ENCODE measurements around the gene NUP155. TPM values are rescaled to one million over a fixed set of nuclear protein-coding genes. Genes with fewer than 3 reads are reported as not detected.
"Not testable (repeated sequence)": the region's sequence is repeated elsewhere in the genome, so short reads cannot be mapped to it uniquely, and the experiment has no call there.

Gene NUP155
- total RNA-seq, result 11.1 TPM
- long read RNA-seq, full-length matches to known transcripts, result 12 of 16 reads
- long read RNA-seq, partial matches to known transcripts, result 2 of 16 reads
- long read RNA-seq, other reads (novel, unspliced or antisense), result 2 of 16 reads

DNA sequence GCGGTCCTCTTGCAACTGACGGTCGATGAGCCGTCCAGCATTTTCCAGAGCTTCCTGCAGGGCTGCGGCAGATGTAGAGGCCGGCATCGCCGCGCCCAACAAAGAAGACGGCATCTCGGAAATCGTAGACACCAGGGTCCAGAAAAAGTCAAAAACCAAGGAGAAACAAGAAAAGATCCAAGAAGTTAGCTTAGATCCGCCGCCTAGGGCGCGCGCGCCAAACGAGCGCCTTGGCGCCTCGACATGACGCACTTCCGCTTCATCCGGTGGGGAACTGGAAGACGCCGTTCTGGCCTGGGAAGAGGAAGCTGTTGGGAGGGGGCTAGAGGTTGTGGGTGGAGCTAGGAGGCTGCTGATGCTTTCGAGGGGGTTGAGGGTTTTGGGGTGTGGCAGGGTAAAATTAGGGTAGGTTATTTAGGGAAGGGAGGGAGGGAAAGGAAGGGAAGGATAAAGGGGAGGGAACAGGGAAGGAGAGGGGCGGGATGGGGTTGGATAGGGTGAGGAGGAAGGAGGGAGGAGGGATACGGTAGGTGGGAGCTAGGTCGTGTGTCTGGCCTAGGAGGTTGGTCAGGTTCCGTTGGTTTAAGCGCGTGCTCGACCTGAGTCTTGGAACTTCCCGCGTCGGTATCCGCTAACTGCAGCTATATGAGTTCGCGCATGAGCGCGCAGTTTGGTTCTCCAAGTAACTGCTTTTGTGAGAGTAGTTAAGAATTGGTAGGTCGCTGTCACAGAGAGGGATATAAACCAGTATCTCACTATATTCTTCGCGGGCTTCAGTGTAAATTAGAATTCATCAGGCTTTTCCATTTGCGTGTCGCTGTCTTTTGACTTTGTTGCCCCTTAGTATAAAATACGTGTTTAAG, at the start of gene NUP155:
Gene NUP155 (minus strand): TSS at position 243 of the 863 bp plus-strand sequence. CDS start 129 bp downstream, at position 114.
- intact Hi-C loops (cut with micrococcal nuclease), result no loop called here
- DNase-seq, result peak; percentile 93
- peak; percentile 99 for ATAC-seq

DNA sequence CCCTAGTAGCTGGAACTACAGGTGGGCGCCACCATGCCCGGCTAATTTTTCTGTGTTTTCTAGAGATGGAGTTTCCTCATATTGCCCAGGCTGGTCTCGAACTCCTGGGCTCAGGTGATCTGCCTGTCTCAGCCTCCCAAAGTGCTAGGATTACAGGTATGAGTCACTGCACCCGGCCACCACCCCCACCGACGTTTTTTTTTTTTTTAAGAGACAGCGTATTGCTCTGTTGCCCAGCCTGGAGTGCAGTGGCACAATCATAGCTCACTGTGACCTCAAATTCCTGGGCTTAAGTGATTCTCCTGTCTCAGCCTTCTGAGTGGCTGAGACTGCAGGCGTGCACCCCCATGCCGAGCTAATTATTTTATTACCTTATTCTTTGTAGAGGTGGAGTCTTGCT, 46.4 kb upstream of the NUP155 start:
- DNase-seq, result no peak
- no peak for ATAC-seq
- intact Hi-C loops (cut with micrococcal nuclease), result no loop called here

GRCh38 chr5:37415456-37415855, 44.5 kb upstream of the NUP155 start:
- DNase-seq; ATAC-seq; intact Hi-C loops (cut with micrococcal nuclease): not testable (repeated sequence)

- intact Hi-C loops (cut with micrococcal nuclease), result no loop called here
- DNase-seq, result no peak
- ATAC-seq, result no peak
Observed at GRCh38 chr5:37412515-37412914, 41.6 kb upstream of the NUP155 start.

GRCh38 chr5:37400501-37400900, 29.6 kb upstream of the NUP155 start:
- DNase-seq (no peak), ATAC-seq (no peak)
- intact Hi-C loops (cut with micrococcal nuclease), result no loop called here

- intact Hi-C loops (cut with micrococcal nuclease), result no loop called here
- ATAC-seq, result no peak
Observed at GRCh38 chr5:37396352-37396751, 25.4 kb upstream of the NUP155 start.

GRCh38 chr5:37391591-37391990, 20.7 kb upstream of the NUP155 start:
- no peak for ATAC-seq
- no peak for DNase-seq
- intact Hi-C loops (cut with micrococcal nuclease), result no loop called here

More at GRCh38 chr5:37396352-37396751, 25.4 kb upstream of the NUP155 start:
- no peak for DNase-seq

DNA sequence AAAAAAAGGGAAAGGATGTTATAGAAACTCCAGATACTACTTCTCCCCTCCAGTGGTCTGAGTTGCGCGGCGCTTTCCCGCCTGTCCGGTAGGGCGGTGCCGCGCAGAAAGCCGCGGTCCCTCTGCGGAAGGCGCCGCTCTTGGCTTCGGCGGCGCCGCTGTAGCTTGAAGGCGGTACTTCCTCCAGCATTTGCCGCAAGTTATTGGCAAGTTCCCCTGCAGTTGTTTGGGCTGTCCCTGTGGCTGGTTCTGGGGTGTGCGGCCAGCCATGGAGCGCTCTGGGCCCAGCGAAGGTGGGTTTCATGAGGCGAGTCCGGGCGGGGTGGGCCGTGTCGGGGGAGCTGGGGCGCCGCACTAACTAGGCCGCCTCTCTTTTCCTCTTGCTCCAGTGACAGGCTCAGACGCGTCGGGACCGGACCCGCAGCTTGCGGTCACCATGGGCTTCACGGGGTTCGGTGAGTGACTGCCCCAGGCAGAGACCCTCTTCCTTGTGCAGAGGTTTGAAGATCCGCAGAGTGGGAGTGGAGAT, 8.3 kb upstream of the NUP155 start, which contains the start of gene WDR70:
Gene WDR70 (plus strand): TSS at position 219 of the 529 bp plus-strand sequence. CDS start 50 bp downstream, at position 269.
- peak; percentile 100 for ATAC-seq
- intact Hi-C loops (cut with micrococcal nuclease), result not testable (repeated sequence)
- DNase-seq, result peak; percentile 92

DNA sequence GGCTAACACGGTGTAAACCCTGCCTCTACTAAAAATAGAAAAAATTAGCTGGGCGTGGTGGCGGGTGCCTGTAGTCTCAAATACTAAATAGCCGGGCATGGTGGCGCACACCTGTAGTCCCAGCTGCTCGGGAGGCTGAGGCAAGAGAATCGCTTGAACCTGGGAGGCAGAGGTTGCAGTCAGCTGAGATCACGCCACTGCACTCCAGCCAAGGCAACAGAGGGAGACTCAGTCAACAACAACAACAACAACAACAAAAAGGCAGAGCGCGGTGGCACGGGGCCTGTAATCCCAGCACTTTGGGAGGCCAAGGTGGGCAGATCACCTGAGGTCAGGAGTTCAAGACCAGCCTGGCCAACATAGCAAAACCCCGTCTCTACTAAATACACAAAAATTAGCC, 7.2 kb upstream of the NUP155 start:
- ATAC-seq; DNase-seq; intact Hi-C loops (cut with micrococcal nuclease): not testable (repeated sequence)

GRCh38 chr5:37375091-37375490, 4.2 kb upstream of the NUP155 start:
- intact Hi-C loops (cut with micrococcal nuclease), result no loop called here
- no peak for ATAC-seq
- DNase-seq, result no peak

- DNase-seq (no peak), ATAC-seq (no peak)
- intact Hi-C loops (cut with micrococcal nuclease), result no loop called here
Observed at GRCh38 chr5:37370550-37370863, 399 bp downstream of the NUP155 start.

- intact Hi-C loops (cut with micrococcal nuclease), result no loop called here
- DNase-seq (no peak), ATAC-seq (no peak)
Observed at GRCh38 chr5:37355161-37355560, 15.7 kb downstream of the NUP155 start.

DNA sequence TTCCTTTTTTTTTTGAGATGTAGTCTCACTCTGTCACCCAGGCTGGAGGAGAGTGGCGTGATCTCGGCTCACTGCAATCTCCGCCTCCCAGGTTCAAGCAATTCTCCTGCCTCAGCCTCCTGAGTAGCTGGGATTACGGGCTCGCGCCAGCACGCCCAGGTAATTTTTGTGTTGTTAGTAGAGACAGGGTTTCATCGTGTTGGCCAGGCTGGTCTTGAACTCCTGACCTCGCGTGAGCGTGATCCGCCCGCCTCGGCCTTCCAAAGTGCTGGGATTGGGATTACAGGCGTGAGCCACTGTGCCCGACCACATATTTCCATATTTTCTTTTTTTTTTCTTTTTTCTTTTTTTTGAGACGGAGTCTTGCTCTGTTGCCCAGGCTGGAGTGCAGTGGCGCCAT, 28.2 kb downstream of the NUP155 start:
- DNase-seq; intact Hi-C loops (cut with micrococcal nuclease); ATAC-seq: not testable (repeated sequence)

DNA sequence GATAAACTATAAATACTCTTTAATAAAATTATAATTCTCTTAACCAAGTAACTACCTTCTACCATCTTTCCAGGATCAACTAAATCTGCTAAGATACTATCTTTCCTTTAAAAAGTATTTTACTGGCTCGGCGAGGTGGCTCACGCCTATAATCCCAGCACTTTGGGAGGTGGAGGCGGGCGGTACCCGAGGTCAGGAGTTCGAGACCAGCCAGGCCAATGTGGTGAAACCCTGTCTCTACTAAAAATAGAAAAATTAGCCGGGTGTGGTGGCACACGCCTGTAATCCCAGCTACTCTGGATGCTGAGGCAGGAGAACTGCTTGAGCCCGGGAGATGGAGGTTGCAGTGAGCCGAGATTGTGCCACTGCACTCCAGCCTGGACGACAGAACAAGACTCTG, 36.2 kb downstream of the NUP155 start:
- intact Hi-C loops (cut with micrococcal nuclease); ATAC-seq; DNase-seq: not testable (repeated sequence)

DNA sequence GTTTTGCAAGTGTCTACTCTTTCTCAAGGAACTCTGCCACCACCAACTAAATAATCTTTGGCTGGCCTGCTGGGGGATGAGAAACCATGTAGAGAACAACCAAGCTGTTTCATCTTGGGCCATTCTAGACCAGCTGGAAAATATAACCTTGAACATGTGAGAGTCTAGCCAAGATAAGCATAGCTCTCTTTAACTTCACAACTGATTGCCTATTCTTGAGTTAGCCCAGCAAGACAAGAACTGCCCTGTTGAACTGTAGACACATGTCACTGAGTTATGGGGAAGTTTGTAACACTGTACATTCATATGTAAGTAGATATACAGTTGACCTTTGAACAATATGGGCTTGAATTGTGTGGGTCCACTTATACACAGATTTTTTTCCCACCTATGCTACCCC, 44.4 kb downstream of the NUP155 start:
- ATAC-seq (no peak), DNase-seq (no peak)
- intact Hi-C loops (cut with micrococcal nuclease), result no loop called here

DNA sequence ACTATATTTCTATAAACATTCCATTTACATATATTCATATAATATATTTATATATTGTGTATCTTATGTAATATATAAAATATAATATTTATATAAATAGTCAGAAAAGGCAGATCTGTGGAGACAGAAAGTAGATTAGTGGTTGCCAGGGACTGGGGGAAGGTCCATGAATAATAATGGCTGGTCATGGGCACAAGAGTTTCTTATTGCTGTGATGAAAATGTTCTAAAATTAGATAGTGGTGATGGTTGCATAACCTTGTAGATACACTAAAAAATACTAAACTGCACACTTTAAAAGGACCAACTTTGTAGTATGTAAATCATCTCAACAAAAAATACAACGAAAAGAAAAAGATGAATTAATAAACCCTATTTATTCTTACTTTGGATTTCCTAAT, 47.3 kb downstream of the NUP155 start:
- ATAC-seq, result no peak
- no peak for DNase-seq
- intact Hi-C loops (cut with micrococcal nuclease), result no loop called here

- DNase-seq (no peak), ATAC-seq (no peak)
- intact Hi-C loops (cut with micrococcal nuclease), result no loop called here
Observed at GRCh38 chr5:37319037-37319782, 51.7 kb downstream of the NUP155 start.

DNA sequence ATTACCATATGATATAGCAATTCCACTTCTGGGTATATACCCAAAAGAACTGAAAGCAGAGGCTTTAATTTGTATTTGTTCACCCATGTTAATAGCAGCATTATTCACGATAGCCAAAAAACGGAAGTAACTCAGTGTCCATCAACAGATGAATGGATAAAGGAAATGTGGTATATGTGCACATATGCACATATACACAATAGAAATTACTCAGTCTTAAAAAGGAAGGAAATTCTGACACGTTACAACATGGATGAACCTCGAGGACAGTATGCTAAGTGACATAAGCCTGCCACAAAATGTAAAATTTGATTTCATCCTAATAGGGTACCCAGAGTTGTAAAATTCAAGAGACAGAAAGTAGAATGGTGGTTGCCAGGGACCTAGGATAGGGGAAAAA, 54.9 kb downstream of the NUP155 start:
- ATAC-seq (no peak), DNase-seq (no peak)
- intact Hi-C loops (cut with micrococcal nuclease), result no loop called here

GRCh38 chr5:37310360-37310759, 60.5 kb downstream of the NUP155 start:
- intact Hi-C loops (cut with micrococcal nuclease), result no loop called here
- ATAC-seq (no peak), DNase-seq (no peak)

GRCh38 chr5:37308793-37309192, 62.1 kb downstream of the NUP155 start:
- intact Hi-C loops (cut with micrococcal nuclease), result no loop called here

More at GRCh38 chr5:37308793-37309192, 62.1 kb downstream of the NUP155 start:
- ATAC-seq (no peak), DNase-seq (no peak)

Data from left ventricle myocardium superior (tissue), 1 donor.